H1 (cell line): ENCODE measurements around the gene ALG5. TPM values are rescaled to one million over a fixed set of nuclear protein-coding genes. Genes with fewer than 3 reads are reported as not detected.
A peak's percentile ranks its signal among the peaks of the same experiment; 100 is the strongest.

Source experiments
- BCL11A ChIP-seq, 2 experiments: IDR thresholded peaks; one replicate each; pipeline ENCODE4 v1.6.1; 2011; ENCODE audit warnings: low read depth in 2 of 2, low read length in 2 of 2, mild to moderate bottlenecking in 2 of 2
- CEBPB ChIP-seq: IDR thresholded peaks from 2 replicates; pipeline ENCODE4 v1.6.1; 2012; ENCODE audit warnings: low read depth, low read length
- CHD2 ChIP-seq: IDR thresholded peaks from 2 replicates; pipeline ENCODE4 v1.6.1; 2012; ENCODE audit warnings: low read length, improper control_type of control experiment
- CTBP2 ChIP-seq: IDR thresholded peaks from 2 replicates; pipeline ENCODE4 v1.7.0; 2011; ENCODE audit warnings: borderline replicate concordance, mild to moderate bottlenecking, moderate library complexity, mixed read lengths, low read length; ENCODE audit not compliant: insufficient read depth, insufficient read length
- EZH2 ChIP-seq: fragments of 200-600 bp; sonication (generic); IDR thresholded peaks from 2 replicates; pipeline ENCODE4 v1.7.1; 2012; ENCODE audit warnings: low read depth, mild to moderate bottlenecking, moderate library complexity, low read length, inconsistent platforms; ENCODE audit not compliant: severe bottlenecking
- KDM5A ChIP-seq: fragments of 200-600 bp; IDR thresholded peaks from 2 replicates; pipeline ENCODE4 v1.7.1; 2012; ENCODE audit warnings: mild to moderate bottlenecking, low read length, inconsistent platforms, mixed read lengths
- PHF8 ChIP-seq: fragments of 200-600 bp; sonication (generic); conservative IDR thresholded peaks from 2 replicates; pipeline ENCODE4 v1.7.1; 2012; ENCODE audit warnings: low read depth, mild to moderate bottlenecking, inconsistent platforms, low read length, moderate library complexity
- POLR2A ChIP-seq, 2 experiments: IDR thresholded peaks; 1 replicate in 1 of 2; 2 replicates in 1 of 2; pipeline ENCODE4 v1.6.1; 2011; ENCODE audit warnings: low read depth in 2 of 2, low read length in 2 of 2, mild to moderate bottlenecking in 2 of 2; ENCODE audit errors: control extremely low read depth in 1 of 2
- RBBP5 ChIP-seq: IDR thresholded peaks from 2 replicates; pipeline ENCODE4 v1.7.1; 2012; ENCODE audit warnings: low read depth, mild to moderate bottlenecking, inconsistent platforms, low read length, moderate library complexity, borderline replicate concordance
- RXRA ChIP-seq: IDR thresholded peaks from 2 replicates; pipeline ENCODE4 v1.6.1; 2011; ENCODE audit warnings: low read depth, mild to moderate bottlenecking, low read length, moderate library complexity; ENCODE audit not compliant: insufficient read depth
- SIX5 ChIP-seq: IDR thresholded peaks from 2 replicates; pipeline ENCODE4 v1.6.1; 2011; ENCODE audit warnings: mild to moderate bottlenecking, low read depth, low read length
- SP2 ChIP-seq: IDR thresholded peaks from 2 replicates; pipeline ENCODE4 v1.6.1; 2012; ENCODE audit warnings: mild to moderate bottlenecking, low read length, inconsistent platforms
- TAF7 ChIP-seq: optimal IDR thresholded peaks from 2 replicates; pipeline ENCODE3; 2011; ENCODE audit warnings: low read depth, mild to moderate bottlenecking, inconsistent platforms, low read length, moderate library complexity, borderline replicate concordance
- TEAD4 ChIP-seq: IDR thresholded peaks from 2 replicates; pipeline ENCODE4 v1.6.1; 2012; ENCODE audit warnings: low read depth, low read length, inconsistent platforms, mixed read lengths
- polyA plus RNA-seq, 7 experiments: library from polyadenylated mRNA; depleted of rRNA in 3 of 7; stranded (reverse) in 5 of 7; unstranded in 2 of 7; fragments of >200 nt in 5 of 7; fragments of 200-250 nt in 2 of 7; gene quantifications; 1 replicate in 5 of 7; 2 replicates in 1 of 7; 4 replicates in 1 of 7; pipeline versions ENCODE4 v1.2.1 to v1.2.3, GENCODE V29; 2011 to 2013; ENCODE audit warnings: missing spikeins in 2 of 7, mixed read lengths in 2 of 7
- total RNA-seq: library from RNA; stranded (reverse); fragmentation: NEBNext Ultra II Directional; extraction: Animal tissue kit (Norgen Biotek cat#: 25700); gene quantifications from 2 replicates; pipeline ENCODE4 v1.2.1, GENCODE V29; 2021

Gene ALG5
- total and polyA plus RNA-seq, 2 of the 8 experiments (the other 6 are each of a cell fraction or from before 2014, with no cell fraction given) = 15.0 to 24.3 TPM

GRCh38 chr13:36999054-36999714, at the start of gene ALG5 (continued):
- no peak for TF ChIP-seq BCL11A (IDR thresholded peaks at IDR 0.05; ENCODE audit: low read depth in 2 of 2, low read length in 2 of 2)
- TF ChIP-seq CTBP2 = no peak
- no peak; the same call in 1 of the 2 replicates for TF ChIP-seq RBBP5
- TF ChIP-seq KDM5A = peak; percentile 54
- peak; percentile 87 to 90 for TF ChIP-seq POLR2A (IDR thresholded peaks at IDR 0.05; ENCODE audit: control extremely low read depth in 1 of 2, low read depth in 2 of 2, low read length in 2 of 2)
- no peak for TF ChIP-seq RXRA
- peak; percentile 8; the same call in 1 of the 2 replicates for TF ChIP-seq SP2
- no peak for TF ChIP-seq EZH2
- peak; percentile 6; the same call in 1 of the 2 replicates for TF ChIP-seq CHD2
- TF ChIP-seq TAF7 = peak; percentile 87
- TF ChIP-seq CEBPB = 0 out of 2 replicates have a peak, but pooled peaks have one; percentile 10
- no peak for TF ChIP-seq TEAD4
- TF ChIP-seq SIX5 = no peak
- TF ChIP-seq PHF8 = peak; percentile 79
